CD8-positive, alpha-beta memory T cell (primary cell): ENCODE data around the gene HSD11B1. TPM values are rescaled to one million over a fixed set of nuclear protein-coding genes. Genes with fewer than 3 reads are reported as not detected.

Source experiments
- CTCF ChIA-PET: fragments of 350-600 bp; sonication (Branson Sonifier 250); formaldehyde crosslinking; loops from one replicate; lab custom pipeline; 2021; ENCODE audit warnings: antibody characterized with exemption; lab: Charles Lee
- POLR2A ChIA-PET: fragments of 350-600 bp; sonication (Branson Sonifier 250); formaldehyde crosslinking; loops from one replicate; lab custom pipeline; 2021; ENCODE audit warnings: antibody characterized with exemption; lab: Charles Lee
- DNase-seq, 5 donors: peaks; one replicate each; pipeline versions ENCODE4 v3.0.0 to v3.0.0-alpha.2; 2020 to 2022; ENCODE audit warnings: mixed read lengths in 1 of 5
- H3K27ac ChIP-seq: one replicate; pipeline ENCODE4 v1.7.0; 2013; ENCODE audit warnings: low read depth, mild to moderate bottlenecking, low read length, moderate library complexity
- H3K27me3 ChIP-seq: 2 replicates; pipeline ENCODE4 v1.7.0; 2013; ENCODE audit warnings: low read length, mild to moderate bottlenecking; ENCODE audit not compliant: insufficient read depth, poor library complexity, severe bottlenecking
- H3K36me3 ChIP-seq: 2 replicates; pipeline ENCODE4 v1.7.0; 2013; ENCODE audit warnings: mild to moderate bottlenecking, low read length, moderate library complexity; ENCODE audit not compliant: insufficient read depth
- H3K4me1 ChIP-seq: 2 replicates; pipeline ENCODE4 v1.7.0; 2013; ENCODE audit warnings: mild to moderate bottlenecking, low read length, moderate library complexity; ENCODE audit not compliant: insufficient read depth
- H3K4me3 ChIP-seq: 2 replicates; pipeline ENCODE4 v1.7.0; 2013; ENCODE audit warnings: mild to moderate bottlenecking, low read length
- H3K9me3 ChIP-seq: 2 replicates; pipeline ENCODE4 v1.7.0; 2013; ENCODE audit warnings: mild to moderate bottlenecking, low read length
- H3K27ac Mint-ChIP-seq, 8 donors: one replicate each; pipeline ENCODE4 v1.8.0; 2020 to 2021; ENCODE audit warnings: mixed read lengths in 8 of 8, mild to moderate bottlenecking in 6 of 8, inconsistent platforms in 3 of 8, moderate library complexity in 3 of 8
- H3K27me3 Mint-ChIP-seq, 2 donors: one replicate each; pipeline ENCODE4 v1.8.0; 2020 to 2021; ENCODE audit warnings: mixed read lengths in 2 of 2, mild to moderate bottlenecking in 1 of 2, moderate library complexity in 1 of 2
- H3K36me3 Mint-ChIP-seq, 3 donors: one replicate each; pipeline ENCODE4 v1.8.0; 2020 to 2021; ENCODE audit warnings: mixed read lengths in 3 of 3, inconsistent platforms in 1 of 3, mild to moderate bottlenecking in 1 of 3
- H3K4me1 Mint-ChIP-seq, 3 donors: one replicate each; pipeline ENCODE4 v1.8.0; 2020 to 2021; ENCODE audit warnings: mixed read lengths in 3 of 3, inconsistent platforms in 1 of 3, mild to moderate bottlenecking in 1 of 3
- H3K4me3 Mint-ChIP-seq, 7 donors: one replicate each; pipeline ENCODE4 v1.8.0; 2020 to 2021; ENCODE audit warnings: mixed read lengths in 7 of 7, mild to moderate bottlenecking in 6 of 7, moderate library complexity in 4 of 7, inconsistent platforms in 2 of 7
- H3K9me3 Mint-ChIP-seq, 5 donors: one replicate each; pipeline ENCODE4 v1.8.0; 2020 to 2022; ENCODE audit warnings: mixed read lengths in 5 of 5, mild to moderate bottlenecking in 3 of 5, moderate library complexity in 2 of 5, inconsistent platforms in 1 of 5
- polyA plus RNA-seq: library from polyadenylated mRNA; unstranded; fragments of 300-500 nt; fragmentation: Illumina TruSeq; gene quantifications from one replicate; pipeline ENCODE4 v1.2.3, GENCODE V29; 2021
- total RNA-seq, 2 experiments: library from RNA; stranded (reverse); gene quantifications; one replicate each; pipeline ENCODE4 v1.2.3, GENCODE V29; 2021

HSD11B1 gene
- total and polyA plus RNA-seq, 3 experiments from 2014 or later = 0.30 to 0.80 (median 0.59) TPM

DNA sequence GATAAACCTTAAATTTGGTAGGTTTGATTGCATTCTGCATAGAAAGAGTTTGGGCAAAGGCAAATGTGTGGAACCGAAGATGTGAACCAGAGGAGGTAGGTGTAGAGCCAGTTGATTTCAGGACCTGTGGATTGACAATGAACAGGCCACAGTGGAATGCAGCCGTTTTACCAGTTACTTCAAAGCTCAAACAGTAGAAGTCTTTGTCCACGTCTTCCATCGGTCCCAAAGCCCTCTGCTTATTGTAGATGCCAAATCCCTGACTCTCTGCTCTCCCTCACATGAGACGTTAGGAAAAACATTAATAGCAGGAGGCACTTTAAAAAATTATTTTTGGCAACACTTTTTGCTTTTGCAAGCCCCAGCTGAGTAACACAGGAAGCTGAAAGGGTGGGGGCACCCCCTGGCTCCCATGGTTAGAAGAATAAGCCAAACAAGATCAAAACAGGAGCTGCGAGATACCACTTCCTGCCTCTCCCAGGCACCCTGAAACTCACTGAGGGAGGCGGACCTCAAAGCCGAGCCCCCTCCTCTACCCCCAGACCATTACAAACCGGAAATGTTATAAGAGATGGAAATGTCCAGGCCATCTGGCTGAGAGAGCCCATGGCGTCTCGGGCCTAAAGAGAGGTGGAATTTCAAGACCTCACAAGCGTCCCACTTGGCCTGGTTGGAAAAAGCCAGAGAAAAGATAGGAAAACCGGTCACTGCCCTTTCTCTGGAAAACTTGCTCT, 64.7 kb downstream of the HSD11B1 start:
- CTCF ChIA-PET = interaction anchor here (1.1 to 17.3 kb wide), 15 partner anchors 11 to 203 kb away, joined by 3 to 255 read pairs (median 4); partner anchors contain the start of genes C1orf74, IRF6, TRAF3IP3 and UTP25
- Histone ChIP-seq H3K4me1 (peaks cover 76% of the 10 kb centered on the region), H3K36me3 (peaks cover 9% of the 10 kb centered on the region), H3K27me3 (no peaks in the 10 kb centered on the region), H3K27ac (peak overlapping the region; percentile 81), H3K4me3 (peak overlapping the region; percentile 94), H3K9me3 (no peaks in the 10 kb centered on the region)
- Mint-ChIP-seq H3K36me3 (peaks cover 0 to 48% (median 15%) of the 10 kb centered on the region in 3 donors), H3K4me1 (peaks cover 41 to 48% (median 42%) of the 10 kb centered on the region in 3 donors), H3K9me3 (no peaks in the 10 kb centered on the region), H3K27ac (peak overlapping the region in 1 of 8 donors; percentile 94), H3K4me3 (no peak overlapping the region), H3K27me3 (no peaks in the 10 kb centered on the region)
- DNase-seq = peak; percentile 44 to 84 (median 77)
- POLR2A ChIA-PET = interaction anchor here (0.5 to 3.1 kb wide), 9 partner anchors 9 to 1527 kb away, joined by 3 to 50 read pairs (median 8); partner anchors contain the start of genes C1orf74, IRF6 and TRAF3IP3

DNA sequence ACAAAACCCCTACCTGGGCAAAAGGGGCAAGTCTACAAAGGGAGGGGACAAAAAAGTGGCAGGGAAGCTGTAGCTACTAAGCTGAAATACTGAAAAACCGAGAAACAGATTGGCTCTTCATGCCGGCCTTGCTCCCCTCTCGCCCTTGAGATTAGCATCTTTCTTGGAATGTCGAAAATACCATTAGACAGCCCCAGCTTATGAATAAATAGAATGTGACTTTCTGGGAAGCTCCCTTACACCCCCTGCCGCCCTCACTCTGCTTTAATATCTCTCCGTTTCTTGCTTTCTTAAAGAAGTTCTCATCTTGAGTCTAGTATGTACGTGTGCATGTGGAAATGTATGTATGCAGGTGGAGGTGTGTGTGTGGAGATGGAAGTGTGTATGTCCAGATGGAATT, 65.3 kb downstream of the HSD11B1 start:
- no peaks in the 10 kb centered on the region for H3K9me3 ChIP-seq
- peak in 1 of 5 donors; percentile 22 for DNase-seq
- H3K36me3 Mint-ChIP-seq = peaks cover 0 to 45% (median 19%) of the 10 kb centered on the region in 3 donors
- H3K9me3 Mint-ChIP-seq = no peaks in the 10 kb centered on the region
- H3K4me3 Mint-ChIP-seq = no peak overlapping the region
- CTCF ChIA-PET = interaction anchor here (1.2 to 17.3 kb wide), 8 partner anchors 10 to 79 kb away, joined by 3 to 255 read pairs (median 7); partner anchors contain the start of genes C1orf74, TRAF3IP3 and UTP25
- H3K36me3 ChIP-seq = peaks cover 15% of the 10 kb centered on the region
- POLR2A ChIA-PET = interaction anchor here (0.5 to 3.1 kb wide), 6 partner anchors 11 to 54 kb away, joined by 3 to 50 read pairs (median 19); partner anchors contain the start of genes C1orf74 and TRAF3IP3
- H3K4me1 Mint-ChIP-seq = peaks cover 37 to 46% (median 44%) of the 10 kb centered on the region in 3 donors
- H3K4me1 ChIP-seq = peaks cover 79% of the 10 kb centered on the region
- peak overlapping the region in 1 of 8 donors; percentile 94 for H3K27ac Mint-ChIP-seq
- H3K27ac ChIP-seq = peak overlapping the region; percentile 81
- H3K27me3 Mint-ChIP-seq = no peaks in the 10 kb centered on the region
- H3K4me3 ChIP-seq = peak overlapping the region; percentile 94
- no peaks in the 10 kb centered on the region for H3K27me3 ChIP-seq

DNA sequence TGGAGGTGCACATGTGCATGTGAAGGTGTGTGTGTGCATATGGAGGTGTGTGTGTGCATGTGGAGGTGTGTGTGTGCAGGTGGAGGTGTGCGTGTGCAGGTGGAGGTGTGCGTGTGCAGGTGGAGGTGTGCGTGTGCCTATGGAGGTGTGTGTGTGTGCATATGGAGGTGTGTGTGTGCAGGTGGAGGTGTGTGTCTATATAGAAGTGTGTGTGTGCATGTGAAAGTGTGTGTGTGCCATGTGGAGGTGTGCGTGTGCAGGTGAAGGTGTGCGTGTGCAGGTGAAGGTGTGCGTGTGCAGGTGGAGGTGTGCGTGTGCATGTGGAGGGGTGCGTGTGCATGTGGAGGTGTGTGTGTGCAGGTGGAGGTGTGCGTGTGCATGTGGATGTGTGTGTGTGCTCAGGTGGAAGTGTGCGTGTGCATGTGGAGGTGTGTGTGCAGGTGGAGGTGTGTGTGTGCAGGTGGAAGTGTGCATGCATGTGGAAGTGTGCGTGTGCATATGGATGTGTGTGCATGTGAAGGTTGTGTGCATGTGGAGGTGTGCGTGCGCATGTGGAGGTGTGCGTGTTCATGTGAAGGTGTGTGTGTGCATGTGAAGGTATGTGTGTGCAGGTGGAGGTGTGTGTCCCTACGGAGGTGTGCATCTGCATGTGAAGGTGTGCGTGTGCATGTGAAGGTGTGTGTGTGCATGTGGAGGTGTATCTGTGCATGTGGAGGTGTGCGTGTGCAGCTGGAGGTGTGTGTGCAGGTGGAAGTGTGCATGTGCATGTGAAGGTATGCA, 66.2 kb downstream of the HSD11B1 start:
- Mint-ChIP-seq H3K4me3 (no peak overlapping the region), H3K36me3 (peaks cover 0 to 37% (median 23%) of the 10 kb centered on the region in 3 donors), H3K27ac (no peak overlapping the region), H3K27me3 (no peaks in the 10 kb centered on the region), H3K9me3 (no peaks in the 10 kb centered on the region), H3K4me1 (peaks cover 31 to 46% (median 37%) of the 10 kb centered on the region in 3 donors)
- H3K36me3 ChIP-seq = peaks cover 24% of the 10 kb centered on the region
- H3K27ac ChIP-seq = no peak overlapping the region
- H3K4me1 ChIP-seq = peaks cover 80% of the 10 kb centered on the region
- DNase-seq = no peak
- no peaks in the 10 kb centered on the region for H3K9me3 ChIP-seq
- no peaks in the 10 kb centered on the region for H3K27me3 ChIP-seq
- ChIA-PET CTCF (interaction anchor here (1.9 to 17.3 kb wide), 3 partner anchors 13 to 52 kb away, joined by 10 to 255 read pairs (median 21); partner anchors contain the start of genes C1orf74 and TRAF3IP3), POLR2A (interaction anchor here (2.7 to 3.1 kb wide), 3 partner anchors 10 to 15 kb away, joined by 18 to 50 read pairs (median 28); partner anchors contain the start of genes C1orf74 and TRAF3IP3)
- peak overlapping the region; percentile 94 for H3K4me3 ChIP-seq

DNA sequence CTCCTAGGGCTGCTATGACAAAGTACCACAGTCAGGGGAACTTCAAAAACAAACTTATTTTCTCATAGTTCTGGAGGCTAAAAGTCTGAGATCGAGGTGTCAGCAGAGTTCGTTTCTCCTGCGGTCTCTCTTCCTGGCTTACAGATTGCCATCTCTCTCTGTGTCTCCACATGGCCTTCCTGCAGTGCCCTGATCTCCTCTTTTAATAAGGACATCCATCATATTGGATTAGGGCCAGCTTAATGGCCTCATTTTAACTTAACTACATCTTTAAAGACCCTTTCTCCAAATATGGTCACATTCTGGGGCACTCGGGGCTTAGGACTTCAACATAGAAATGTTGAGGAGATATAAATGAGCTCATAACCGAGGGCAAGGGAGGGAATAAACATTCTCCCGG, 67.5 kb downstream of the HSD11B1 start:
- no peaks in the 10 kb centered on the region for H3K9me3 Mint-ChIP-seq
- Histone ChIP-seq H3K36me3 (peaks cover 36% of the 10 kb centered on the region), H3K27me3 (no peaks in the 10 kb centered on the region), H3K27ac (no peak overlapping the region), H3K4me3 (peak overlapping the region; percentile 94), H3K9me3 (no peaks in the 10 kb centered on the region), H3K4me1 (peaks cover 67% of the 10 kb centered on the region)
- DNase-seq = no peak
- POLR2A ChIA-PET = interaction anchor here (0.5 to 1.8 kb wide), 3 partner anchors 8 to 12 kb away, joined by 3 to 7 read pairs (median 7); partner anchors contain the start of gene C1orf74
- H3K27me3 Mint-ChIP-seq = no peaks in the 10 kb centered on the region
- no peak overlapping the region for H3K27ac Mint-ChIP-seq
- CTCF ChIA-PET = interaction anchor here (1.1 to 1.7 kb wide), 2 partner anchors 11 to 34 kb away, joined by 4 to 6 read pairs; partner anchors contain the start of gene IRF6
- no peak overlapping the region for H3K4me3 Mint-ChIP-seq
- H3K36me3 Mint-ChIP-seq = peaks cover 0 to 27% (median 19%) of the 10 kb centered on the region in 3 donors
- H3K4me1 Mint-ChIP-seq = peaks cover 28 to 36% (median 29%) of the 10 kb centered on the region in 3 donors

DNA sequence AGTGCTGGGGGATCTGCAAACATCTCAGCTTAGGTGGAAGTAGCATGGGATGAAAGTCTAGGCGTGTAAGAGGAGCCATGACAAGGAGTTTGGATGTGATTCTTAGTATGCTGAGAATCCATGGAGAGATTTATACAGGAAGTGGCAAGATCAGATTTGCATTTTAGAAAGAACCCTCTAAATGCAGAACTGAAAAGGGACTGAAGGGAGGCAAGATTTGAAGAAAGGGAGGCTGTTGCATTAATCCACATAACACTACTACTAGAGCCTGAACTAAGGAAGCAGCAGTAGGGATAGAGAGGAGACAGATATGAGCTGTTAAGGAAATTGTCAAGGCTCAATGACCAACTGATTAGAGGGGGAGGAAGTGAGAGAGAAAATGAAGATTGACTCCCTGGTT, 69.9 kb downstream of the HSD11B1 start:
- CTCF ChIA-PET = interaction anchor here (1.3 to 1.8 kb wide), 4 partner anchors 10 to 49 kb away, joined by 3 to 10 read pairs (median 4); partner anchors contain the start of genes C1orf74 and TRAF3IP3
- Mint-ChIP-seq H3K9me3 (no peaks in the 10 kb centered on the region), H3K36me3 (peaks cover 0 to 33% (median 29%) of the 10 kb centered on the region in 3 donors), H3K27me3 (no peaks in the 10 kb centered on the region), H3K4me3 (peak overlapping the region in 4 of 7 donors; percentile 7 to 44 (median 28)), H3K27ac (peak overlapping the region in 7 of 8 donors; percentile 40 to 95 (median 88)), H3K4me1 (peaks cover 26 to 33% (median 27%) of the 10 kb centered on the region in 3 donors)
- no peak overlapping the region for H3K27ac ChIP-seq
- DNase-seq = no peak
- H3K9me3 ChIP-seq = no peaks in the 10 kb centered on the region
- POLR2A ChIA-PET = interaction anchor here (0.8 to 1.4 kb wide), 3 partner anchors 9 to 24 kb away, joined by 3 to 4 read pairs (median 3); partner anchors contain the start of gene TRAF3IP3
- H3K36me3 ChIP-seq = peaks cover 61% of the 10 kb centered on the region
- H3K4me3 ChIP-seq = no peak overlapping the region
- peaks cover 56% of the 10 kb centered on the region for H3K4me1 ChIP-seq
- no peaks in the 10 kb centered on the region for H3K27me3 ChIP-seq

- POLR2A ChIA-PET = interaction anchor here (1.4 kb wide), 1 partner anchor 10 kb away, joined by 4 read pairs; no protein-coding TSS in a partner anchor
- no peaks in the 10 kb centered on the region for H3K9me3 Mint-ChIP-seq
- H3K4me3 ChIP-seq = no peak overlapping the region
- H3K27me3 ChIP-seq = no peaks in the 10 kb centered on the region
- peak overlapping the region in 1 of 7 donors; percentile 54 for H3K4me3 Mint-ChIP-seq
- no peak overlapping the region for H3K27ac ChIP-seq
- H3K9me3 ChIP-seq = no peaks in the 10 kb centered on the region
- peaks cover 0 to 38% (median 33%) of the 10 kb centered on the region in 3 donors for H3K36me3 Mint-ChIP-seq
- H3K4me1 ChIP-seq = peaks cover 50% of the 10 kb centered on the region
- peaks cover 26 to 42% (median 29%) of the 10 kb centered on the region in 3 donors for H3K4me1 Mint-ChIP-seq
- no peak for DNase-seq
- CTCF ChIA-PET = interaction anchor here (0.6 kb wide), 1 partner anchor 22 kb away, joined by 3 read pairs; no protein-coding TSS in a partner anchor
- H3K27ac Mint-ChIP-seq = peak overlapping the region in 6 of 8 donors; percentile 40 to 94 (median 69)
- H3K36me3 ChIP-seq = peaks cover 68% of the 10 kb centered on the region
- H3K27me3 Mint-ChIP-seq = no peaks in the 10 kb centered on the region
Measured at GRCh38 chr1:209775678-209776077, 71.0 kb downstream of the HSD11B1 start.

DNA sequence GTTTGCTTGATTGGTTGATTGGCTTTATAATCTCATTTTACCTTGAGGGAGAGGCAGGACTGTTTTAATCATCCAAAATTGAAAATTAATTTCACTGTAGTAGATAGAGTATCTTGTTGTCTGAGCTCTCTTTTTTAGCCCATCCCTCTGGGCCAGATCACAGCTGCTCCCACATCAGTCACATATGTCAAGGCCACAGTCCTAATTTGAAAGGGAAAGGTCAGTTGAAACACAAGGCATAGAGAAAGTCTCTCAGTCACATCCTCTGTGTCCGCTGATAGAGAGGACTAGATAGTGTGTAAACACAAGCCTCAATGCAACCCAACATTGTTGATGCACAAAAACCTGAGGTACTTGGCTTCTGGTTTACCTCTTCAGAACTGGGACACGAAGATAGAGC, 72.9 kb downstream of the HSD11B1 start:
- H3K27ac Mint-ChIP-seq = peak overlapping the region in 7 of 8 donors; percentile 7 to 61 (median 40)
- H3K36me3 Mint-ChIP-seq = peaks cover 0 to 54% (median 35%) of the 10 kb centered on the region in 3 donors
- no peaks in the 10 kb centered on the region for H3K27me3 Mint-ChIP-seq
- Histone ChIP-seq H3K36me3 (peaks cover 68% of the 10 kb centered on the region), H3K4me3 (no peak overlapping the region), H3K4me1 (peaks cover 31% of the 10 kb centered on the region), H3K9me3 (no peaks in the 10 kb centered on the region), H3K27ac (no peak overlapping the region), H3K27me3 (no peaks in the 10 kb centered on the region)
- H3K4me3 Mint-ChIP-seq = no peak overlapping the region
- ChIA-PET POLR2A (no interaction called here), CTCF (interaction anchor here (1.2 kb wide), 1 partner anchor 11 kb away, joined by 3 read pairs; no protein-coding TSS in a partner anchor)
- peaks cover 26 to 43% (median 39%) of the 10 kb centered on the region in 3 donors for H3K4me1 Mint-ChIP-seq
- no peak for DNase-seq
- no peaks in the 10 kb centered on the region for H3K9me3 Mint-ChIP-seq
